Epithelial cell of esophagus (primary cell): Measurements from ENCODE around the gene HOXD13.

Experiments used
- DNase-seq: peaks from one replicate; pipeline ENCODE4 v3.0.0; 2010; ENCODE audit warnings: low read depth
- H3K4me3 ChIP-seq: 2 replicates; pipeline ENCODE4 v1.5.1; 2011; ENCODE audit warnings: mild to moderate bottlenecking, low read length, control low read depth
- TF ChIP-seq, protein P1 (sequence below): IDR thresholded peaks from 2 replicates; pipeline ENCODE4 v1.5.1; 2011; ENCODE audit warnings: low read depth, mild to moderate bottlenecking, low read length, control low read depth, inconsistent platforms; ENCODE audit not compliant: insufficient read depth; ENCODE audit errors: missing control alignments

HOXD13 gene

DNA sequence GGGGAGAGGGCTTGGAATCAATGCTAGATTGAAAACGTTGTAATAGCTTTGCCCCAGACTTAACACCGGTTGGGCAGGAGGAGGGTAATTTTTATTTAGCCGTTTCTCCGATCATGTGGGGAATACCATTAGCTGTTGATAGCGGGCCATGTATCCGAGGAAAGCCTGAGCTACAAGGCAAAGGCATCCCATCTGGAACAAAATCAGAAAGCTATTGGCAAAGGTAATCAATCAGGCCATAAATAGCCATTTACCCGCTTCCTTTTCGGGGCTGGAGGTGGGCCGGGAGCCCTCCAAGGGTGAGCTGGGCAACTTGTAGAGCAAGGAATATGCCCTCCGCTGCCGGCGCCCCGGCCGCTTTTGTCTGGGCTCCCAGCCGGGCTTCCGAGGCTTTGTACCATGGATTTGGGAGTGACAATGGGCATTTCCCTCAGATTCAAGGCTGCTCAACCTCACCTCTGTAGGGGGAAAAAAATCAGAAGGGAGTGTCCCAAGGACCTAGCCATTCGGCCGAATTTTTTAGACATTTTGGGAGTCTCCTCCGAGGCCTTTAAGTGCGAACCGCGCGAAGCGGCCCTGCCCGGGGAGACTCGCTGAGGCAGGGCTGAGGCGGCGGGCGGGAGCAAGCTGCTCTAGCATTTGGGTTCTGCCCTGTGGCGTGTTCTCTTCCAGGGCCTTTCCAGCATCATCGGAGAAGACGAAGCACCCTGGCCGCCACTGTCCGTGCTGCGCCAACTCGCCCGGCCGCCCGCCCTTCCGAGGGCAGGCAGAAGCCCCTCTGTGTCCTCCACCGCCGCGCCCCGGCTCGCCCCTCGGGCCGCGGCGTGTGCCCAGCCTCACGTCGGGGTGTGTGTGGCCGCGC, 28.9 kb downstream of the HOXD13 start:
- TF ChIP-seq, protein P1, sequence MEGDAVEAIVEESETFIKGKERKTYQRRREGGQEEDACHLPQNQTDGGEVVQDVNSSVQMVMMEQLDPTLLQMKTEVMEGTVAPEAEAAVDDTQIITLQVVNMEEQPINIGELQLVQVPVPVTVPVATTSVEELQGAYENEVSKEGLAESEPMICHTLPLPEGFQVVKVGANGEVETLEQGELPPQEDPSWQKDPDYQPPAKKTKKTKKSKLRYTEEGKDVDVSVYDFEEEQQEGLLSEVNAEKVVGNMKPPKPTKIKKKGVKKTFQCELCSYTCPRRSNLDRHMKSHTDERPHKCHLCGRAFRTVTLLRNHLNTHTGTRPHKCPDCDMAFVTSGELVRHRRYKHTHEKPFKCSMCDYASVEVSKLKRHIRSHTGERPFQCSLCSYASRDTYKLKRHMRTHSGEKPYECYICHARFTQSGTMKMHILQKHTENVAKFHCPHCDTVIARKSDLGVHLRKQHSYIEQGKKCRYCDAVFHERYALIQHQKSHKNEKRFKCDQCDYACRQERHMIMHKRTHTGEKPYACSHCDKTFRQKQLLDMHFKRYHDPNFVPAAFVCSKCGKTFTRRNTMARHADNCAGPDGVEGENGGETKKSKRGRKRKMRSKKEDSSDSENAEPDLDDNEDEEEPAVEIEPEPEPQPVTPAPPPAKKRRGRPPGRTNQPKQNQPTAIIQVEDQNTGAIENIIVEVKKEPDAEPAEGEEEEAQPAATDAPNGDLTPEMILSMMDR = no peak
- no peak for DNase-seq
- no peak overlapping the region for H3K4me3 ChIP-seq

DNA sequence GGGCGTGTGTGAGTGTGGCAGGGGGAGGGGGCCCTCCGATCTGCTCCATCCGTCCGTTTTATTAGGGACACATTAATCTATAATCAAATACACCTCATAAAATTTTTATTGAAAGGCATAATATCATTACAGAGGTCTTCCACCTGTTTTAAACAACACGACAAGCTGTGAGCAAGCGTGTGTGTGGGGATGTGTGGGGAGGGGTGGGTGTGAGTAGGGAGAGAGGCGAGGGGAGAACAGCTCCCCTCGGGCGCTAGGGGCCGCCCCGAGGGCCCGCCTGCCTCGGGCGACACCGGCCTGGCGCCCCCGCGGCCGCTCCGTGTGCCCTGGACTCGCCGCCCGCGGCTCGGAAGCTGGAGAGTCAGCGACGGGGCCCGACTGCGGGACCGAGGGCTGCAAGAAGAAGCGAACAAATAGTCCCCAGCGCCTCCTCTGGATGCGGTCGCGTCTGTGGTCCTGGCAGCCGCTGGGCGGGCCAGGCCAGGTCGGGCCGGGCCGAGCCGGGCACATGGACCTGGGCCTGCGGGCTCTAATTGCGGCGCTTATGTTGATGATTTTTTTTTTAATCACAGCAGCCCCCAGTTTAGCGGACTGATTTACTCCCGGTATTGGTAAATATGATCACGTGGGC, 29.6 kb downstream of the HOXD13 start:
- no peak overlapping the region for H3K4me3 ChIP-seq
- DNase-seq = no peak
- TF ChIP-seq, protein P1 = no peak

DNA sequence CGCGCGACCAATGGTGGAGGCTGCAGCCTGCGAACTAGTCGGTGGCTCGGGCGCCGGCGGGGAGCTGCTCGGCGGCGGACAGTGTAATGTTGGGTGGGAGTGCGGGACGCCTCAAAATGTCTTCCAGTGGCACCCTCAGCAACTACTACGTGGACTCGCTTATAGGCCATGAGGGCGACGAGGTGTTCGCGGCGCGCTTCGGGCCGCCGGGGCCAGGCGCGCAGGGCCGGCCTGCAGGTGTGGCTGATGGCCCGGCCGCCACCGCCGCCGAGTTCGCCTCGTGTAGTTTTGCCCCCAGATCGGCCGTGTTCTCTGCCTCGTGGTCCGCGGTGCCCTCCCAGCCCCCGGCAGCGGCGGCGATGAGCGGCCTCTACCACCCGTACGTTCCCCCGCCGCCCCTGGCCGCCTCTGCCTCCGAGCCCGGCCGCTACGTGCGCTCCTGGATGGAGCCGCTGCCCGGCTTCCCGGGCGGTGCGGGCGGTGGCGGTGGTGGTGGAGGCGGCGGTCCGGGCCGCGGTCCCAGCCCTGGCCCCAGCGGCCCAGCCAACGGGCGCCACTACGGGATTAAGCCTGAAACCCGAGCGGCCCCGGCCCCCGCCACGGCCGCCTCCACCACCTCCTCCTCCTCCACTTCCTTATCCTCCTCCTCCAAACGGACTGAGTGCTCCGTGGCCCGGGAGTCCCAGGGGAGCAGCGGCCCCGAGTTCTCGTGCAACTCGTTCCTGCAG, 30.3 kb downstream of the HOXD13 start, which contains the start of gene HOXD9:
Gene HOXD9 (plus strand): TSS at position 37 of the 728 bp plus-strand sequence. CDS start 50 bp downstream, at position 87.
- H3K4me3 ChIP-seq = no peak within 1 kb of the TSS
- TF ChIP-seq, protein P1 = no peak
- DNase-seq = no peak

GRCh38 chr2:176123411-176124109, 31.0 kb downstream of the HOXD13 start:
- DNase-seq = no peak
- no peak overlapping the region for H3K4me3 ChIP-seq
- TF ChIP-seq, protein P1 = no peak

- TF ChIP-seq, protein P1 = no peak
- DNase-seq = no peak
- no peak overlapping the region for H3K4me3 ChIP-seq
Measured at GRCh38 chr2:176124110-176124946, 31.8 kb downstream of the HOXD13 start.
